GM19324 (cell line): ENCODE results near the gene RAB23.

Experiments
- ATAC-seq: cut with Tn5 transposase; IDR thresholded peaks from one replicate; pipeline ENCODE4 v1.9.1; 2021; ENCODE audit warnings: mild to moderate bottlenecking, moderate library complexity; ENCODE audit not compliant: unreplicated experiment, low FRiP score

The RAB23 gene

DNA sequence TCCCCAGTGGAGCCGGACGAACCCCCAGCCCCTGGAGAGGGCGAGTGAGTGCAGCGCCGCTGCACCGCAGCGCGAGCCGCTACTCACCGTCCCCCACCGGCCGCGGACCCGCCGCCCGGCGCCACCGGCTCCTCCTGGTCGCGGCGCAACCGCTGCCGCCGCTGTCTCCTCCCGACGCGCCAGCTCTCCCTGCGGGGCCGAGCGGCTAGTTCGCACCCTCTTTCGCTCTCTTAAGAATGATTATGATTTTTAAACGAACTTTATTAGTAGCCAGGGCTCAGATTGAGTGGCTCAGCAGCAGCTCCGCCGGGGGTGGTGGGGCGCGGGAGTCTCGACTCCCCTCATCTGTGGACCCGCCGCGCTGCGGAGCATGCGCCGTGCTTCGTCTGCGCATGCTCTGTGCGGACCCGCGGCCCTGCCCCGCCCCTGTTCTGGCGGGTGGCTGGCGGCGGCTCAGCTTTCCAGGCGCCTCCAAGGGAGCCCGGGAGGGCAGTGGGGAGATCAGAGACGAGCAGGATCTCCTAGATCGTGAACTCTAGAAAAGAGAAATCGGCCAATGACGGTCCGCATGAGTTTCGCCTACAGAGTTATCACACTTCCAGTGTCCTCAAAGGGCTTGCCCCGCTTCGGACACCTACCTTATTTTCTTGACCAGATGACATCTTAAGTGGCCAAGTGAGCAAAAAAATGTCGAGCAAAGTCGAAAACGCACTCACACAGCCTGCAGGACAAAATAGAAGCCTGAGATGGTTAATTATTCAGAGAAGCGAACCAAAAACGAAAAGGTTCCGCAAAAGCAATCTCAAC, at the start of gene RAB23:
Gene RAB23 (minus strand): TSS at position 372 of the 807 bp plus-strand sequence. CDS start 11,927 bp downstream, outside the sequence.
- peak; percentile 95 for ATAC-seq

DNA sequence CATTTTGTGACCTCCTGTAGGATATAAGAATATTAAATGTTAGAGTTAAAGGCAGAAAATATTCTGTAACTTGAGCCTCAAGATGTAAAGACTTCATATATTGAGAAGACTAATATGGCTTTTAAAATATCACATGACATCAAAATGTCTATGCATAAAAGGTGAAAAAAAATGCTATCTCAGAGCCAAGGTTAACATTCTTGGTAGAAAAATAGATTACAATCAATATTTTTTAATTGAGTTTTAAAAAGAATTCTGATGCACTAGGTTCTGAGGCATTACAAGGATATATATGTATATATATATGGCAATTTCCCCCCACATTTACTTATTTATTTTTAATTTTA, 46.2 kb upstream of the RAB23 start:
- no peak for ATAC-seq

DNA sequence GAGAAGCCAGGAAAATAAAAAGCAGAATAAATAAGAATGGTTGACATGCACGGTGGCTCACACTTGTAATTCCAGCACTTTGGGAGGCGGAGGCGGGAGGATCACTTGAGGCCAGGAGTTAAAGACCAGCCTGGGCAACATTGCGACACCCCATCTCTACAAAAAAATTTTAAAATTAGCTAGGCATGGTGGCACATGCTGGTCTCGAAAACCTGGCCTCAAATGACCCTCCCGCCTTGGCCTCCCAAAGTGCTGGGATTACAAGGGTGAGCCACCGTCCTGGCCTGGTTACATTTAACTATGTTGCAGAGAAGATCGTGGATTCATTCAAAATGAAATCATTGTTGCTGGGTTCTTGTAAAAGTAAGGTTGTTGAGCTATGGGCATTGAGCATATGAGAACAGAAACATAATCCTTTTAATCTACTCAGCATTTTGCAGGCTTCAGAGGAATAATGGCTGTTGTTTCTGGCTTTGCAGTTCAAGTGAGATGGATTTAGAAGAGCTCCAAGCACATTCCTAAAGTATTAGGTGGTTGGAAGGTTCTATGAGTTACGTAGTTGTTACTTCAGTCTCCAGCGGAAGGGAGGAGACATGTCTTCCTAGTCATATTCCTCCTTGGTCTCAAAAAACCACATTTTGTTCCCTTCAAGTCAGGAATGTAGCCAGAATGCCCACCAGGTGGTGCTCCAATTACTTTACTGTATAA, 45.6 kb upstream of the RAB23 start:
- ATAC-seq, result no peak

DNA sequence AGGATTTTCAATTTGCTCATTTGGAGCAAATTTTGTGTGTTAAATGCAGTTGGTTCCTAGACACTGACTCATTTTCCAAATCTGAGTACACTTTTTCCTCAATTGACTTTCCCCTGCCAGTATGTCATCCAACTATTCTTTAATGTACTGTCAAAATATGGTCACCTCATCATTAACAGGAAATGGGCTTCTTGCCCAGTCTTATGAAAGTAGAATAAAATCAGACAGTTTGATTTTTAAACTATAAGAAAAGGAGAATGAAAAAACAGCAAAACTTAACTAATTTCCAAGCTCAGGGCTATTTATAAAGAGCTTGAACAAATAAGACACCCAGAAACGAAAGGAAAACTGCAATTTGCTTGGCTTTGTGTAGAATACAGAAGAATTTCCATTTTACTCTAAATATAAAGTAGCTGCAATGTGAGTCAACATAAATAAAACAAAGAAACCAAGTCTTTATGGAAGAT, 43.7 kb upstream of the RAB23 start:
- no peak for ATAC-seq

DNA sequence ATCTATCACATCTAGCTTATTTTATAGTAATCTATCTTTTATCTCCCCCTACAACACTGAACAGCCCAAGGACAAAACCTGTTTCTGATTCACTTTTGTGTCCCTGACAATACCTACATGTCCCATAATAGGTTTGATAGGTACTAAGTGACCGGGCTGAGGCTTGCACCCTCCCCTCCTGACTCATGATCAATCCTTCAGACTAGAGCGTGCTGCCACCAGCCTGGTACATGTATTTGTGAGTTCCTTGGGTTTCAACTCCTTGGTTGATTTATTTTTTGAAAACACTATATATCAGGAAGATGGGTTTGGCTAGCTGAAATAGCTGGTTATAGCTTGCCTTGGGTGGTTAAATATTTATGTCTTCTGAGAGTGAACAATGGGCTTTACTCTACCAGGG, 41.6 kb upstream of the RAB23 start:
- ATAC-seq, result no peak

DNA sequence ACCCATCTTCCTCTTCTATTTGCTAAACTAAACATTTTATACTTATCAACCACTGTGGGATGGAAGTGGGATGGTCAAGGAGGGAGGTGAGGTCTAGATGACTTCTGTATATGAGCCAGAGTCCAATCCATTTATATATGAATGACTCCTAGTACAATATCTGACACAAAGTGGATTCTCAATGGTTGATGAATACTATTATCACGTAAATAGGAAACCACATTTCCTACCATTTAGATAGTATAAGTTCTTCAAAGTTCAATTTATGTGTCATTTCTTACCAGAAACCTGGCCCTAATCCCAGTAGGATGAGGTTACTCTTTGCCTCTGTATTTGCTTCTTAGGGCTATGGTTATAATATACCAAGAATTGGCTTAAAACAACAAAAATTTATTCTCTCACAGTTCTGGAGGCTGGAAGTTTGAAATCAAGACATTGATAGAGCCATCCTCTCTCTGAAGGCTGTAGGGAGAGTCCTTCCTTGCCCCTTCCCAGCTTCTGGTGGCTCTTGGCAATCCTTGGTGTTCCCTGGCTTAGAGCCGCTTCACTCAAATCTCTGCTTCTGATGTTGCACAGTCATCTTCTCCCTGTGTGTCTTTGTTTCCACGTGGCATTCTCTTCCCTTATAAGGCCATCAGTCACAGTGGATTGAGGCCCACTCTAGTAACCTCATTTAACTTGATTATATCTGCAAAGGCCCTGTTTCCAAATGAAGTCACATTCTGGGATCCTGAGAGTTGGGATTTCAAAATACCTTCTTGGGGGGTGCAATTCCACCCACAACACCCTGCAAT, 41.0 kb upstream of the RAB23 start:
- no peak for ATAC-seq

DNA sequence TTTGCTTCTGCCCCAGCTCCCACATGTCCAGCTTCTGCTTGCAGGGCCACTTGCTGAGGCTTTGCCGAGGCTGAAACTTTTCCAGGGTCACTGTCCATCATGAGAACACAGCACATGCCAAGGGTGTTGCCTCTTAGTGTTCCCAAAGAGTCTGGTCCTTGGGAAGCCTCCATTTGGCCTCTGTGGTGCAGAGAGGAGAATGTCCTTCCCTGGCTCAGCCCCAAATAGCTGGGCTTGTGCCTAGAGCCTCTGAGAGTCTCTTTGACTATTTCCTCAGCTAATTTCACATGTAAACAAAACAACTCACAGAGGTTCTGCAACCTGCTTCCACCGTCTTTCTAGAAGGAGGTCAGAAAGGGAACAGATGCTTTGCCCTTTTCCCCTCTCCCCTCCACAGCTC, 40.4 kb upstream of the RAB23 start:
- ATAC-seq, result no peak

DNA sequence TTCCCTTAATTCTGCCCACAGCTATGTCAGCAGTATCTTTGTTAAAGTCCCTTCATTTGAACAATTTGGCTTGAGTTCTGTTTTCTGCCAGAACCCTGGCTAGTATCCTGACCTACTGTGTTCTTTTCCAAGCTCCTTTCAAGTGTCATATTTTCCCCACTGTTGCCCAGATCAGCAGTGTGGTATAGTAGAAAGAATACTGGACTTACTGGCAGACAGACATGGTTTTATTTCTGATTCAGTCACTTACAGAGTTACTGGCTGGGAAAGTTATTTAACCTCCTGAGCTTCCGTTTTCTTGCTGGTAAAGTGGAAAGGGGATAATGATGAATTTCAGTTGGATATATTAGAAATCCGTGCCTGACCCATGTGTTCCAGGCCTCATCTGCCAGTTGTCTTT, 39.8 kb upstream of the RAB23 start:
- no peak for ATAC-seq

DNA sequence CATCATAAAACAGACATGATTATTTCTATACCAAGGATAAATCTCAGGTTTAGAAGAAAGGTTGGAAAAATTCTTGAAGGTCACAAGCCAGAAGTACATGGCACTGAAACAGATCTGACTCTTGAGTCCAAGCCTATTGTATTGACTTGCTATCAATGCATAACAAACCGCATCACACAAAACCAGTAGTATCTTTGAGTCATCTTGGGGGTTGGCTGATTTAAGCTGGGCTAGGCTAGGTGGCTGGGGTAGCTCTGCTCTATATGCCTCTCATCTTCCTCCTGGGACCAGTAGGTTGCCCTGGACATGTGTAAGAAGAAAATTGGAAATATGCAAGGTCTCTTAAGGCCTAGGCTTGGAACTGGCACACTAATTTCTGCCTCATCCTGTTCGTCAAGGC, 37.0 kb upstream of the RAB23 start:
- ATAC-seq, result no peak

DNA sequence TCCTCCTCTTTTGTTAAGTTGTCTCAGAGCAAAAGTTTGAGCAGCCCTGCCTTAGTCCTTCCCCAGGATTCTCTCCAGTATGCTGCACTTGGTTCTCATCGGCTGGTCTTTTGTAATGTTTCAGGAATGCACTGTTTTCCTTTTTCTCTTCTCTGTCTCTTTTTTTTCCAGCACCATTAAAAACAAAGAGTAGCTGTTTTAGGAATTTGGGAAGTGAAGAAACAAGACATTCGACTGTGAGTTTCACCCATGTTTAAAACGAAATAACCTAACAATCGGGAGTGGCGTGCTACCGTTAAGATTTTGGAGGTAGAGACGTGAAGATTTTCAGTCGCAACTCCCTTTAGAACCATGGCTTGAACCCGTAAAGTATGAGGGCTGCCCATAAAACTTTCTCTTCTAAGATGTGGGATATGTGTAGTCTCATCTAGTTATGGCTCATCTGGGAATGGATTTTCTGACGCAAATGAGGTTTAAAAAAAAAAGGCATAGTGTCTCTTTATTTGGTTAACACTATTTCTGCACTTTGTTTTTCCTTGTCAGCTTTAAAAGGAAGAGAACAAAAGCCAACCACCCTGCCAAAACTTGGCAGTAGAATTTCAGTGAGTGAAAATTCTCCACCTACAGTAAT, 35.9 kb upstream of the RAB23 start:
- ATAC-seq, result no peak

DNA sequence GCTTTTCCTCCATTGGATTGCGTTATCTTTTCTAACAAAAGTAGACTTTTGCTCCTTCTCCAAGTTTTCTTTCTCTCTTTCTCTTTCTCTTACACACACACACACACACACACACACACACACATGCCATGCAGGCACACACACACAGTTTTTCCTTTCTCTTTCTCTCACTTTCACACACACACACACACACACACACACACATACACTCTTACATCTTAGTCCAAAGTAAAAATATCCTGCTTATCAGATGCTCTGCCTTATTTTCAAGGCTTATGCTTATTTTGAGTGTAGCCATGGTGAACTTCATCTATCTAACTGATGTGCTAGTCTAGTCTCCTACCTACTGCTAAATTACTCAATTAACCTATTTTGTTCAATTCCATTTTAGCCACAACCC, 34.4 kb upstream of the RAB23 start:
- ATAC-seq, result no peak

DNA sequence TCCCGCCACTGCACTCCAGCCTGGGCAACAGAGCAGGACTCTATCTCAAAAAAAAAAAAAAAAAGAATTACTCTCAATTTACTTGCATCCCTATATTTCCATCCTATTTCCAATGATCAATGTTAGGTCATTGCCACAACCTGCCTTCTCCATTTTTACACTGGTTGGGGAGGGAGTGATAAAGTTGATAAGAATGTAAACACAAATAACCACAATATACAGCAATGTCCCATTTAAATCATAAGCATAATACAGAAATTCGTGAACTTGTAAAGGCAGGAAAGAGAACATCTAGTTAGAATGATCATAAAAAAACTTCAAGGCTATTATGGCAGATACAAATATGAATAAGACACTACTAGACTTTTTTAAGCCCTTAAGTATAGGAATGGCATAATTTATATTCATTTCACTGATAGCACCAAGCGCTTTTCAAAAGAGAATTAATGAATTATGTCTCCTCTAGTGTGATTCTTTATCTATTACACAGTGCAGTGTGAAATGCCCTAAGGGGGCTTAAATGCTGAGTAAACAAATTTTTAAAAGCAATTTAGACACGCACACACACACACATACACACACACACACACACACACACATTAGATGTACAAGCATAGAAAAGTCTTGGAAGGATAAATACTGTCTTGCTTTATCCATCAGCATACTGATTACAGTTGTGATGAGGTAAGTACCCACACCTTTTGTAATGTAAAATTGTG, 33.5 kb upstream of the RAB23 start:
- no peak for ATAC-seq

DNA sequence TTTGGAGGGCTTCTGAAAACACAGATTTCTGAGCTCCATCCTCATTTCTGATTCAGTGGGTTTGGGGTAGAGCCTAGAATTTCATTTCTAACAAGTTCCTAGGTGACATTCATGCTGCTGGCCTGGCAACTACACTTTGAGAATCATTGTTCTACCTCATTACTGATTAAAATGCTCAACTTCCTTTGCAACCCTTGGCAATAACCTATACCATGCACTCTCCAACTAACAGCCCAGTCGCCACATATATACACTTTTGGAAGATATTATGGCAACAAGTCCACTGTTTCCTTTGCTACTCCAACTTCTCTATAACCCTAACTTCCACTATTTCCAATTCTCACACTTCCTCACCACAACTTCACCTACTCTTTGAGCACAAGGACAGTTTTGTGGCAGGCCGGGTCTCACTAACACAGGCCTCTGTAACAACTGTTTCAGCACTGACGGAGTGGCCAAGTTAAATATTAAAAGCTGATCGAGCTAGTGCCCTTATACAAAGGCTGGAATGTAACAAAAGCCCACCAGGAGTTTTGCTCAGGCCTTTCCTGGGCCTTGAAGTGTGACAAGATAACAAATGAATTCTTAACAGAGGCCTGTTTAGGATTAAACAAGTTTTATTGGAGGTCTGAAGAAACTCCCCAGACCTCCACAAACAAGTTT, 32.1 kb upstream of the RAB23 start:
- no peak for ATAC-seq

DNA sequence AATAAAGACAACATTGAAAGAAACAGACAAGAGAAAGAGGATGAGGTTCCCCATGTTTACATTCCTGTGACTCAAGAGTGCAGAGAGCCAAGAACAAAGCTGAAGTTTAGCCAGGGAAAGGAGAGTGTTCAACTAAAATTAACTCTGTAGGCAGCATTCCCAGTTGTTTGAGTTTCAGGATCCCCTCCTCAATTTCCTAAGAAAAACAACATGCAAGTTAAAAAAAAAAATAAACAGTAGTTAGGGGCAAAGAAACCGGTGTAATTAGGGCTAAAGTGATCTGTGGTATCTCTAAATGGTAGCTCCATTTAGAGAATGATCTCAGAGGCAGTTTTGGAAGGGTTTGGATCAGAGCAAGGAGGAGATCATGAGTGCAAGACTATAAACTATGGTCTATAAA, 30.9 kb upstream of the RAB23 start:
- ATAC-seq, result no peak

DNA sequence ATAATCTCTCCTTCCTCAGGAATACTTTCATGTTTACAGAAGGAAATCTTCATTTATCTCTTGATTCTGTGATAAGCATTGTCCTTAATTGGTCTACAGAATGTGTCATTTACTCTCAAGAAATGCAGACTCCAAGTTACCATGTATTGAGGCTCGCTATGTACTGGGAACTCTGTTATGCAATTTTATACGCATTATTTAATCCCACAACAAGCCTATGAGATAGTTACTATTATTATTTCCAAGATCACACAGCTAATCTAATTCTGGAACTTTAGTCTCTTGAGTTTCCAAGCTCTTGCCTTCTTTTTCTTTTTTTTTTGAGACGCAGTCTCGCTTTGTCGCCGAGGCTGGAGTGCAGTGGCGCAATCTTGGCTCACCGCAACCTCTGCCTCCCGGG, 30.0 kb upstream of the RAB23 start:
- no peak for ATAC-seq

DNA sequence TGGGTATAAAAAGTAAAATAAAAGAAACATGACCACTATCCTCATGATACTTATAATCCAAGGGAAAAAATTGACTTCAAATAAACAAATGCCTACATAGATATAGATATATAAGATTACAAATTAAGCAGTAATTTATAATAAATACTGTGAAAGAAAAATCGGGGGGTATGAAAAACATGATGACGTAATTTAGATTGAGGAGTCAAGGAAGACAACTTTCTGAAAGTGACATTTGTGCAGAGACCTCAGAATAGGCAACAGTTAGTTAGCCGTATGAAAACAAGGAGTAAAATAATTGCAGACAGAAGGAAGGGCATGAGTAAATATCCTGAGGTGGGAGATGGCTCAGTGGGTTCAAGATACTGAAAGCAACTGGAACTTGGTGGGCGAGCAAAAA, 28.2 kb upstream of the RAB23 start:
- ATAC-seq, result no peak

DNA sequence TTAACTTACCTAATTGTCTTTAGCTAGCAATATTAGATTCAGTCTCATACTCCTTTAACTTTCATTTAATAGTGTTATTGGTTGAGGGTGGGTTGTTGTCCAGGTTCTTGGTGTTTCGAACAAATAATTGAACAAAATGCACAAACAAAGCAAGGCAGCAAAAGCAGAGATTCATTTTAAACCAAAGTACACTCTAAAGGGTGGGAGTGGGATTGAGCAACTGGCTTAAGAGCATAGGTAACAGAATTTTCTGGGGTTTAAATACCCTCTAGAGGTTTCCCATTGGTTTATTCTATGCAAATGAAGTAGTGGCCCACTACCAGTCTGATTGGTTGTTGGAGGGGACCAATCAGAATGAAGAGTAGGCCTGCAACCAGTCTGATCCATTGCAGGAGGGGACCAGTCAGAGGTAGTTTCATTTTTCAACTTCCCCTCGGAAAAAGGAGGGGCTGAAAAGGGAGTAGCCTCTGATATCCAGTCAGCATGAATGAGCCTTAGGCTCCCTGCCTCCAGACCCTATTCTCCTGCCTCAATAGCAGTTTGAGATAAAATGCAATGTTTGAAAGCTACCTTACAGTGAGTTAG, 26.3 kb upstream of the RAB23 start:
- no peak for ATAC-seq

DNA sequence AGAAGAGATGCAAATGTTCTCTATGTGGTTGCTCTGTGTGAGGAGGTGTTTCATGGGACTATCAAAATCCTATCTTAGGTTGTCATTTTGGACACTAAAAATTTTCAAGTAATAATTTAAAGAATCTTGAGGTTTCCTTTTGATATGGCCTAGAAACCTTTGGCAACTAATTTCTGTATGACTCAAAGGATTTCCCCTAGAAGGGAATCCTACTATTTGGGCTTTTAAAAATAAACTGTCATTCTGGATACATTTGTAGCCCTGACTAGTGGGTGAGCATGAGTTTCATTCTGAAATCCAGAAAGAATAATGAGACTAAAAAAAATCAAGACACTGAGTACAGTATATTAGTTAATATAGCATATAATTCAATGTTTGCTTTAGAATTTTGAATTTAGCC, 25.5 kb upstream of the RAB23 start:
- no peak for ATAC-seq

DNA sequence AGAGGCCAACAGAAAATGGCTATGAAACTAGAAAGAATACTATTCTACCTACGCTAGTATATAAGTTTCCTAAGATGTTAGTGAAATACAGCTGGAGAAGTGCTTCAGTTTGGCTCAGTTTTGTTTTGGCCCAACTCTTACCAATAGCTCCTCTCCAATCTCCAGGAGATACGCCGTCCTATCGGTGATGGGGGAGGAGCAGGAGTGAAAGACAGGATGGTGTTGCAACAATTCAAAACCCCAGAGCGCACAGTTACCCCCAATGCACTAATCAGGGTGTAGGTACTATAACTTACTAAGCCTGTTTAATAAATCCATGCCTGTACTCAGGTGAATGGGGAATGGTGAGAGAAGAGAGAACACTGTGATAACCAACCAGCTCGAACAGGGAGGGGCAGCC, 24.2 kb upstream of the RAB23 start:
- ATAC-seq, result no peak
